ENCODE data around the gene TUBB.
"Not testable (repeated sequence)": the region's sequence is repeated elsewhere in the genome, so short reads cannot be mapped to it uniquely, and the experiment has no call there.

TUBB gene

GRCh38 chr6:30719356-30719755 lies 796 bp upstream of the TUBB start:
- no peak for DNase-seq

GRCh38 chr6:30720738-30721197 lies 616 bp downstream of the TUBB start:
- peak; percentile 72 for DNase-seq

GRCh38 chr6:30721198-30722024 lies 1.3 kb downstream of the TUBB start:
- DNase-seq: peak; percentile 89

- DNase-seq: not testable (repeated sequence)
Measured at GRCh38 chr6:30722025-30722279, 1.8 kb downstream of the TUBB start.

- DNase-seq: peak; percentile 58
Measured at GRCh38 chr6:30722280-30723112, 2.3 kb downstream of the TUBB start.

GRCh38 chr6:30723159-30723842 lies 3.1 kb downstream of the TUBB start:
- DNase-seq: not testable (repeated sequence)

GRCh38 chr6:30723843-30724741 lies 3.9 kb downstream of the TUBB start:
- DNase-seq: not testable (repeated sequence)

- DNase-seq: no peak
Measured at GRCh38 chr6:30724906-30725667, 4.9 kb downstream of the TUBB start.

GRCh38 chr6:30725713-30726505 lies 5.8 kb downstream of the TUBB start:
- DNase-seq: no peak

GRCh38 chr6:30726506-30727413 lies 6.6 kb downstream of the TUBB start:
- no peak for DNase-seq

- DNase-seq: no peak
Measured at GRCh38 chr6:30727920-30728553, 7.9 kb downstream of the TUBB start.

- DNase-seq: no peak
Measured at GRCh38 chr6:30730601-30731435, 10.7 kb downstream of the TUBB start.

GRCh38 chr6:30732237-30732943 lies 12.2 kb downstream of the TUBB start:
- DNase-seq: no peak

GRCh38 chr6:30735668-30736314 lies 15.6 kb downstream of the TUBB start:
- DNase-seq: no peak

- no peak for DNase-seq
Measured at GRCh38 chr6:30738532-30738931, 18.4 kb downstream of the TUBB start.

GRCh38 chr6:30740540-30740870 lies 20.4 kb downstream of the TUBB start:
- DNase-seq: no peak

Data from NK-92 treated with Interleukin-12 subunit alpha and Interleukin-12 subunit beta, amount 100 ng/mL, for 24 hours (cell line).